HG02798 (cell line): Measurements from ENCODE around the gene NTNG1.

ENCODE experiments used
- ATAC-seq: cut with Tn5 transposase; IDR thresholded peaks from one replicate; pipeline ENCODE4 v1.9.1; 2021; ENCODE audit warnings: mild to moderate bottlenecking; ENCODE audit not compliant: unreplicated experiment, poor library complexity

NTNG1 gene

DNA sequence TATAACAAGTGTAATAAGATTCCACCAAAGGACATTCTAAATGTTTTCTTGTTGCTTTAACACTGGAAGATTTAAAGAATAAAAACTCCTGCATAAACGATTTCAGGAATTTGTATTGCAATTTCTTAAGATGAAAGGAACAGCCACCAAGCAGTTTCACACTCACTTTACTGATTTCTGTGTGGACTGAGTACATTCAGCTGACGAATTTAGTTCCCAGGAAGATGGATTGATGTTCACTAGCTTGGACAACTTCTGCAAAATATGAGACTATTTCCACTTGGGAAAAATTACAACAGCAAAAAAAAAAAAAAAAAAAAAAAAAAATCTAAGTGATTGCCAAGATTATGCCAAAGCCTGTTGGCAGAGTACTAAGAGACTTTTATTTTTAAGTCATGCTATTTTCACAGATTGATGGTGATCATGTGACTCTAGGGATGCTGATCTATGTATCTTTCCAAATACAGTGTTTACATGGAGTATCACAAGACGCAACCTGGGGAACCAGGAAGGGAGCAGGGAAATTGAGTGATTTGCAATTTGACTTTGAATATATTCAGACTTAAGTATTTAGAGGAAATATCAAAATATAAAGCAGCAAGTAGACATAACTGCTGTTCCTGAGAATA, 341.0 kb downstream of the NTNG1 start:
- no peak for ATAC-seq

DNA sequence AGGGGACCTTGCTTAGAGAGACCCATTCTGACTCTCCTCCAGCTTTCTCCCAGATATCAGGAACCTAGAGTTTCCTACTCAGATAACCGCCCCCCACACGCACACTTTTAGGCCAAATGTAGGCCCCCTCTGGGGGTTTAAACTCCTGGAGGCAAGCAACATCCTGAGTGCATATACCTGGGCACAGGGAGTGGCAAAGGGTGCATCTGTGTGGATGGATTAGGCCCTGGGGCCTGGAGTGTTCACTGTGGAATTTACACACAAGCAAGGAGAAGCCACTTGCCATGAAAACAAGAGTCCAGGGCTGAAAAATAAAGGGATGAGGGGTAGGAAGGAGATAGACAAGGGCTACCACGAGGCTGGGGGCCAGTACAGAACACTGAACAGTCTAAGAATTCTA, 343.1 kb downstream of the NTNG1 start:
- no peak for ATAC-seq

DNA sequence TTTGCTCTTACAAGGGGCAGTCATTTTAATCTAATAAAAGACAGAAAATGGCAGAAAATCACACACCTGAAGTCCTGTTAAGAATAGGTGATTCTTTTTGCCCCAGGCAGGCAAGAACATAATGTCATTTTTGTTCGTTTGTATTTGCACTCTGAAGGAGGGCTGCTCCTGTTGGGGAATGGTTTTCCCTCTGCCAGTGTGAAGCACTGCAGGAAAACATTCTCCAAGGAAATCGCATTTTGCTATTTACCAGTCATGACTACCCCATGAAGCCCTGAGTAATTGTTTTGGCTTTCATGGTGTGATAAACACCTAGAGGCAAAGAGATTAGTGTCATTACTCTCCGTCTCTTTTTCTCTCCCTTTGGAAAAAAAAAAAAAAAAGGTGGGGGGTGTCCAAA, 345.5 kb downstream of the NTNG1 start:
- no peak for ATAC-seq

DNA sequence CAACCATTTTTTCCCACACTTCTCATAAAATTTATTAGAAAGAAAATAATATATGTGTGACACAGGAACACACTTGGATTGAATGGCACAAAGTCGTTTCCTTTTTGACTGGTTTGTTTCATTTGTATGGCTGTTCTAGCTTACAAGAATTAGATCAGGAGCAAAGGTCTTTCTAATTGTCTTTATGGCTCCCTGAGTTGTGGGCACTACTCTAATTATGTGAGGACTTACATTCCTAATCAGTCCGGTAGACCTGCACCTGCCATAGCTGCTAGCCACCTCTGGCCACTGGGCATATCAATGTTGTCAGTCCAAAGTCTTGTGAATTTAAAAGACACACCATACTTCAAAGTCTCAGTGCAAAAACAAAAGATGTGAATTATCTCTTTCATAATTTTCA, 346.7 kb downstream of the NTNG1 start:
- ATAC-seq, result no peak

DNA sequence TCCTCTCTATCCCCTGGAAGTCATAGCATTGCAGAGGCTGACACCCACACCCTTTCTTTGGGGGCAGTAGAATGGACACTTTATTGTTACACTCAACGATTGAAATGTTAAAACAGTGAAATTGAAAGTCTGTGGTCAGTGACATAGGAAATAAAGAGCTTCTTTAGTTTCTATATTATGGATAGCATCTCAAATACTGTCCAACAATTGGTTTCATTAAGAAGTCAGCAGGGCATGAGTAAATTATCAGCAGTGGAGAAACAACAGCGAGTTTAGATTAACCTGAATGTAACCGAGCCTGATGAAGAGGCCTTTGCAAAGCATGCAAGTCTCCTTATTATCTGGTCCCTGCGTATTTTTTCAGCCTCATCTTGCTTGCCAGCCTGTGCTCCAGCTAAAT, 350.7 kb downstream of the NTNG1 start:
- ATAC-seq, result no peak

DNA sequence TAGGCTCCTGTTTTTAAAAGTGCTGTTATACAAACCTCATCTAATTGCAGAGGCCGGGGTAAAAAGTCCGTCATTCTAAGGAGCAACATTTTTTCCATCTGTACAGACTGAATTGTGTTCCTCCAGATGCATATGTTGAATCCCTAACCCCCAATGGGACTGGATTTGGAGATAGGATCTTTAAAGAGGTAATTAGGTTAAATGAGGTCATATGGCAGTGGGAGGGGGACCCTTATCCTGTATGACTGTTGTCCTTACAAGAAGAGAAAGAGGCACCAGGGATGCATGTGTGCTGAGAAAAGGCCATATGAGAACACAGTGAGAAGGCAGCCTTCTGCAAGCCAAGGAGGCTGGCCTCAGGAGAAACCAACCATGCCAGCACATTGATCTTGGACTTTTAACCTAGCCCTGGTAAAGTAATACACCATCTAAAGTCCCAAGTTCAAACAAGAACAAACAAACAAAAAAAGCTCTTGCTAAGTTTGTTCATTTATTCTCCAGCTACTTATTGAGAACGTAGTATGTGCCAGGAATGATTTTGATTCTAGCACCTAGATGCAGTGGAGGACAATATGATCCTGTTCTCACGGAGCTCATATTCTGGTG, 352.4 kb downstream of the NTNG1 start:
- no peak for ATAC-seq

DNA sequence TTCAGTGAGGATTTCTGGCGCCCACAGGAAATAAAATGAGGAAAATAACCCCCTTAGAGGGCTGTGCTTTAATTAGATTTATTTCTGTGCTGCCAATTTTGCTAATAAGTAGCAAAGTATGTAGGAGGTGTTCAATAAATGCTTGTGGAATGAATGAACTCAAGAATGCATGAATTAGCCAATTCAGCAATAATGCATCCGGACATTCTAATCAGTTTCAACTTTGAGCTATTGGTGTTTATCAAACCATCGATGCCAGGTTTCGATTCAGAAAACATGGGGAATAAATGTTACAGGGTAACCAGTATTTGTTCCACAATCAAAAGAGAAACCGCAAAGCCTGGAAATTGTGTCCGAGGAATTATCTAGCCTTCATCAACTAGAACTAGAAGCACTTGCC, 353.2 kb downstream of the NTNG1 start:
- ATAC-seq, result no peak

DNA sequence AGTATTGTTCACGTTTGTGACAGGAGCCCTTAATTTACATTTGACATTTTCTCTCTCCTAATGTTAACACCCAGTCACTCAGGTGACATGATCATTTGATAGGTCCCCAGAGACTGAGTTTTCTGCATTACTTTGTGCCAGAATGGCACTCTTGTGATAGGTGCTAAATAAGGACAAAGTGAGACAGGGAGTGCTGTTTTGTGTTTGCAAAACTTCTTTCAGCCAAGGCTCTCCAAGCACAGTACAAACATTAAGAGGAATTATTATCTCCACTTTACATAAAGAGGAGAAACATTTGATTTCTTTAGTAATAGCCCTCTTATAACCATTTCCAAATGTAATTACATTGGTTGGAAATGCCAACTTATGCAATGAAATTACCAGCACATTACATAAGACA, 355.2 kb downstream of the NTNG1 start:
- no peak for ATAC-seq

DNA sequence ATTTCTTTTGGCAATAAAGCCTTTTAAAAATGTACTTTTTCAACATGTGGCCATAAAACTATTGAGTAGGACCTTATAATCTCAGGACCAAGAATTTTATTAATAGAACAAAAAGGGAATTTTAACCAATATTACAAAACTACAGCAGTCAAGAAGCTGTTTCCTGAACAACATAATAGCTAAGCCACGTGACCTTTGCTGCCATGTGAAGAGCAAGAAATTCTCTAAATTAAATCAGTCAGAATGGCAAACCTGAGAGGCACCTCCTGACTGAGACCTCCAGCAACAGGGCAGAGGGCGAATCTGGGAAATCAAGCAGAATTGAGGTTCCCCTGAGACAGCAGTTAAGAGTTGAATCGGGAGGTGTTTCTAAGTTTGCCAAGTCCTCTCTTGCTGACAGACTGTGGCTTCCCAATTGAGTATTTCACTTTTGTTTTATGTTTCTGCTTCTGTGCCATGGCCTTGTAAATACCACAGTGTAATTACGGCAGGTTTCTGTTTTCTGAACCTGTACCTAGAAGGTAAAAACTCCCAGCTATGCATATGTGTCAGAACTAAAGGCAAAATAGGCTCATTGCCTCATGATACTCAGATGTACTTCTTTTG, 358.4 kb downstream of the NTNG1 start:
- ATAC-seq, result peak; percentile 99

DNA sequence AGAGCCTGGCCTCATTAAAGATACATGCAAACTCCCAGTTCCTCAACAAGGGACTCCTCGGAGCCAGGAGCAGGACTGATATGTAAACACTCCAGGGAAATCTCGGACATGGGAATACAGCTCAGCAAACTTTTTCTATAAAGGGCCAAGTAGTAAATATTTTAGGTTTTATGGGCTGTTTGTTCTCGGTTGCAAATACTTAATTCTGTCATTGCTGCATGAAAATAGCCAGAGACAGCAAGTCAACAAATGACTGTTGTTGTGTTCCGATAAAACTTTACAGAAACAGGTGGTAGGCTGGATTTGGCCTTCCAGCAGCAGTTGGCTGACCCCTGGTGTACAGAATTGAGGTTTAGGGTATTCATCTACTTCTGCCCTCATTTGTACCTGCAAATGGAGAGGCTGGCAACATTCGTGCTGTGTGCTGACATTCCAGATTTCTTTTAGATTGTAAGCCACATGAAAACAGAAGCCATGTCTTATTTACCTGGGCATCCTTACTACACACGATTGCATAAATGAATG, 360.3 kb downstream of the NTNG1 start:
- no peak for ATAC-seq

DNA sequence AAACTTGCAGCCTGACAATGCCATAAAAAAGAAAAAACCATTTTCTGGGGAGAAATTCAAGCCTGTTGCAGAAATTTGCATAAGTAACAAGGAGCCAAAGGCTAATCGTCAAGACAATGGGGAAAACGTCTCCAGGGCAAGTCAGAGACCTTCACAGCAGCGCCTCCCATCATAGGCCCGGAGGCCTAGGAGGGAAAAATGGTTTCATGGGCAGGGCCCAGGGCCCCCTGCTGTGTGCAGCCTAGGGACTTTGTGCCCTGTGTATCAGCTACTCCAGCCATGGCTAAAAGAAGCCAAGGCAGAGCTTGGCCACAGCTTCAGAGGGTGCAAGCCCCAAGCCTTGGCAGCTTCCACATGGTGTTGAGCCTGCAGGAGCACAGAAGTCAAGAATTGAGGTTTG, 369.5 kb downstream of the NTNG1 start:
- ATAC-seq, result no peak

DNA sequence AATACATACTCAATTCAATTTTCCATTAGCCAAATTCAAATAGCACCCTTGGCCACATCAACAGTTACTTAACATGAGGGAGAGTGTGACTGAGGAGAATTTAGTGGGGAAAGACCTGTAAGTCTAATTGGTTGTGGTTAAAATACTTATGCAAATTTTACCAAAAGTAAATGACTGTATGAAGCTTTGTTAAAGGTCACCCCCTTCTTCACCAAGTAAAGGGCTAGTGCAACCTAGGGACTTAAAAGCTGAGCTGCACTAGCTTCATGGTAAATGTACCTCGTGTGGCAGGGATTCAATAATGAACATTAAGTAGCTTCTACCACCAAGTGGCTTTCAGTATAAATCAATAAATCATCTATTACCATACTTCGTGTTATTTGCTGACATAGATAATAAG, 372.0 kb downstream of the NTNG1 start:
- no peak for ATAC-seq

DNA sequence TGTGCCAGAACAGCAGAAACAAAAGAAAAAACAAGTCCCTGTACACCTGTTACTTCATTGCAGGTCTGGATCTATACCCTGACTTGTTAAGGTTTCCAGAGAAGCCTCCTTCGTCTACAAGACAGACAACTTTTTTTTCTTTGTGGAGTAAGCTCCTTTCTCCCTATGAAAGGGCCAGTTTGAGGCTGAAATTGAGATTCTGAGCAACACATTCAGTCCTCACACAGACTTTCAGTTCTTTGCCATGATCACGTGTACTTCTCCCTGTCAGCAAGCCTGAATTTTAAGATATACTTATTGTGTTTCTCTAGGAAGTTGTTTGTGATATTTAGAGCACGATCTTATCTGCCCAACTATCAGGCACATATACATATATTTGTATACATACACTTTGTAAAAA, 374.0 kb downstream of the NTNG1 start:
- no peak for ATAC-seq

DNA sequence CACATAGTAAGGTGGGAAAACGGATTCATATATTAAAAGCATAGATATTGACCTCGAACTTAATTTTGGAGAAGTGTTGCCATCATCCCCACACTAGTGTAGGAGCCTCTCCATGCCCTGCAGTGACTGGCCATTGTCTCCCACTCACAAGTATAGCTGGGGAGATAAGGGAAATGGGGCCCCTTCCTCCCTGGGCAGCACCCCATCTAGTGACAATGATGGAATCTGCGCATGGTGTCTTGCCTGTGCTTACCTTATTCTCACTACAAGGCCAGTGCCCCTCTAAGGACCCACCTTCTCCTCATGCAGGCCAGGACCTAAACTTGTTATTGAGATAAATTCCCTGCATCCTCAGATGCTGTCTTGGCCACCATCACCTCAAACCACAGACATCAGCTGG, 374.9 kb downstream of the NTNG1 start:
- no peak for ATAC-seq

DNA sequence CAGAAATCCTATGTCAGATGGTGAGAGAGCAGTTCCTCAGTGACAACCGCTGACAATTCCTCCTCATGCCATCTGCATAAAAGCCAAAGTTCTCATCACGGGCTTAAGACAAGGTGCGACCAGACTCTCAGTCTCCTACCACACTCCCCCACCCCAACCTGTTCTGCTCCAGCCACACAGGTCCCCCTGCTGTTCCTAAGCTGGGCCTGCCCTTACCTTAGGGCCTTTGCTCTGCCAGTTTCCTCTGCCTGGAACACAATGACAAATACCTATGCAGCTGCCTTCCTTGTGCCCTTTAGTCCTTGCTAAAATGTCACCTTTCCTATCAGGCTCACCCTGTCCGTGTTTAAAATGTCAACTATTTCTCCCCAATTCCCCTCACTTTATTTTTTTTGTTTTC, 382.2 kb downstream of the NTNG1 start:
- ATAC-seq, result no peak

DNA sequence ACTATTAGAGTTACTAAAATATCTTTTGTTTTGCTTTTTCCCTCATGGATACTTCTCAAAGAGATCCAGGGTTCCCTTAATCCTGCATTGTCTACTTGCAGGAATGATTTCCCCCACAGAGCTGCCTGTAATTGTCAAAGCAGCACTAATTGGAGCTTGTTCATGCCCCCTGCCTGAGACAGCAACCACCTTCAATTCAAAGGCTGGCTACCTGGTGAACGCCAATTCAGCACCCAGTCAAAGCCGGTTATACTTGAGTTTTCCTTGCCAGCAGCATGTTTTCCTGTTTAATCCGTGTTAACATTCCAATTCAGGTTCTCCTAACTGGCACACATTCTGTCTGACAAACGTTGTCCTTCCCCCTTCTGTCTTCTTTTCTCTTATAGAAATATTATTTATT, 382.9 kb downstream of the NTNG1 start:
- ATAC-seq, result no peak

DNA sequence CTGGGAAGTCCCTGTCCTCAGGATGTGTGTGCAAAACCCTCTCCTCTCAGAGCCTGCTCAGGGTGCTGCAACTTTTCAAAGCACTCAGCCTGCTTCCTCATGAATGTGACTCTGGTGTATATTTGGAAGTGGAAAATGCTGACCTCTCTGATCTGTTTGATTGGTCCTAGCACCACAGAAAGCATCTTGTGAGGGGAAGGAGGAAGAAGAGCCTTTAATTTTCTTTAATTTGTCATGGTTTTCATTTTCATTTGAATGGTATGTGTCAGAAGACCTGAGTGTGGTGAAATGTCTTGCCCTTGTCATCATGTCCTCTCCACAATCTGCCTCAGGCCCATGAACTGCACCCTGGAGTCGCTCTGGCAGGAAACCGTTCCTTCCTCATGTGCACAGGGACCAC, 383.5 kb downstream of the NTNG1 start:
- ATAC-seq, result no peak

DNA sequence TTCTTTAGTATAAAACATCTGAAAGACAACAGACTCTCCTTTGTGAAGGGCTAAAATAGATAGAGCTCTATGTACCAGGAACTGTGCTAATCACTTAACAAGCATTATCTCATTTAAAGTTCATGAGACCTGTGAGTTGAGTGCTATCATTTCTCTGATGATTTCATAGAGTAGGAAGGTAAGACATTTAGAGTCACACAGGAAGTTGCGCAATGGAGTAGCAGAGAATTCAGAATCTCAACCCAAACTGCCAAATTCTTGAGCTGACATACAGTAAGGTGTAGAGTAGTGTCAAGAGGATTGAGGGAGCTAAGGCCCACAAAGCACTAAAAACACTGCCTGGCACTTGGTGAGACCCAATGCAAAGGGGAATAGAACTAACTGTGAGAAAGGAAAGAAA, 384.3 kb downstream of the NTNG1 start:
- no peak for ATAC-seq

DNA sequence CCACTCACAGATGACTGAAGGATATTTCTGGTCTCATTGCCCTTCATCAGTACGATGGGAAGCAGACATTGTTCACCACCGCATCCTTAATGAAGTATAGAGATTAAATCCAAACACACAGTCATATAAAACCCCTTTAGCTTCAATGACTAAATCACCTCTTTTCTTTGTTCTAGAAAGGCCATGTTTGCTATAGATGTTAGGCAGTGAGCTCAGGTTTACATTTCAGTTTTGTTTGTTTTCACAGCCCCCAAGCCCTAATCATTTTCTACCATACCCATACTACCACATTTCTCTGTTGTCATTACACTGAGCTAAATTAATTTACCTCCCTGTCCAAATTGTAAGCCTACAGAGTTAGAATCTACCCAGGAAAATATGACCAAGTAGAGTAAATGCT, 385.1 kb downstream of the NTNG1 start:
- no peak for ATAC-seq

DNA sequence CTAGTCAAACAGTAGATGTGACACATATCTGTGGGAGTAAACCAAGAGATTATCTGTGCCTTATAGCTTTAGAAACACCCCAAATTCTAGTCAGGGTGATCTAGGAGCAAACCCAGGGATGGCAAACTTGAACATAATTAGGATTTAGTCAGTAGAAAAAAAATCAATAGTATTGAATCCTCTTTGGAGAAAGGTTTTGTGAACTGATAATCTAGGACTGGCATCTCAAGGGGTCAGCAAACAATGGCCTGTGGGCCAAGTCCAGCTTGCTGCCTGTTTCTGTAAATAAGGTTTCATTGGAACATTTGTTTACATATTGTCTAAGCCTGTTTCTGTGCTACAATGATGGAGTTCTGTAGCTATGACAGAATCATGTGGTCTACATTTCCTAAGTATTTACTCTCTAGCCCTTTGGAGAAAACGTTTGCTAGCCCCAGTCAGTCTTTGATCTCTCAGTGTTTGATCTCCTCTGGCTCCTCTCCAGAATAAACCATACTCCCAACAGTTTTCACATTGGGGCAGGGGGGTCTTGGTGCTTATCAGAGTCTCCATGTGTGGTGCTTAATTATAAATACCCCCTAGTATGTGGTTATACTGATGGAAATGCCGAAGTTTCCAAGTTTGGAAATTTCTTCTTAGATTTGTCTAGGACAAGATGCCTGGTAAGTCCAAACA, 385.8 kb downstream of the NTNG1 start:
- ATAC-seq, result no peak

DNA sequence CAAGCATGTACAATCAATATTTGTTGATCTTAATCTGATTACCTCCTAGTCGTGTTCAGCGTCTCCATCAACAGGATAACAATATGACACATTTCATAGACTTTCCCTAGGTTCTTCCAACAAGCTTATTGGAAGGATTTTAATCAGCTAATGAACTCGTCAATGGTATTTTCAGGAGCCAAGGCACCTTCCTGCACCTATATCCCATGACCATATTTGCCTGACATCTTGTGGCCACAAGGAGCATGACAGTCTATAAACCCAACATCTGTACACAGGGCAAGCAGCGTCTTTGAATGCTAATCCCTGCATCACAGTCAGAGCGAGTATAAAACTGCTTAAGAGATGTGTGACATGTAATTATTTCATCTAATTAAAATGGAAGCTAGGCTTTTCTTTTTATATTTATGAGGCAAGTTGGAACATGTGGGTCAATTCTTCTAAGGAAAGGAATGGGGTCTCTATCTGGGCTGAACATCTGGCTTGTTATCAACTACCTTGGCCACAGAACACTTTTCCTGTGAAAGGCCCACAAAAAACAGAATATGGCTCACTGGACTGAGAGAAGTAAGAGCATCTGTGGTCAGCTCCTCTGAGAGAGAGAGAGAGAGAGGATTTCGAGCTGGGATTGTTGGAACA, 388.8 kb downstream of the NTNG1 start:
- peak; percentile 98 for ATAC-seq
